GM23338 (cell line): ENCODE data around the gene ANTKMT.

ENCODE experiments used
- CREB1 ChIP-seq: fragments of 250-450 bp; sonication (Bioruptor Pico); IDR thresholded peaks from 2 replicates; pipeline ENCODE4 v1.5.0; 2020; ENCODE audit warnings: low read depth, mild to moderate bottlenecking, moderate library complexity
- EZH2 ChIP-seq: fragments of 200-600 bp; sonication (generic); IDR thresholded peaks from one replicate; pipeline ENCODE4 v1.8.0; 2017; ENCODE audit warnings: antibody characterized with exemption, mild to moderate bottlenecking, low read depth; ENCODE audit not compliant: unreplicated experiment
- EZH2phosphoT487 ChIP-seq: fragments of 200-600 bp; sonication (generic); IDR thresholded peaks from one replicate; pipeline ENCODE4 v1.8.1; 2018; ENCODE audit warnings: antibody characterized with exemption; ENCODE audit not compliant: unreplicated experiment
- POLR2AphosphoS5 ChIP-seq: IDR thresholded peaks from 2 replicates; pipeline ENCODE4 v1.6.1; 2016; ENCODE audit warnings: antibody characterized with exemption, low read depth
- REST ChIP-seq: IDR thresholded peaks from one replicate; pipeline ENCODE4 v1.6.1; 2018; ENCODE audit warnings: antibody characterized with exemption; ENCODE audit not compliant: unreplicated experiment
- ZNF331 ChIP-seq: fragments of 250-450 bp; sonication (Bioruptor Pico); IDR thresholded peaks from 2 replicates; pipeline ENCODE4 v1.5.0; 2020; ENCODE audit warnings: low read depth, mild to moderate bottlenecking, moderate library complexity
- TF ChIP-seq, protein P1 (sequence below), 2 experiments: fragments of 200-600 bp in 1 of 2; sonication (generic) in 1 of 2; conservative IDR thresholded peaks; 2 replicates each; pipeline versions ENCODE4 v1.5.1 to v1.6.1; 2016 to 2017; ENCODE audit warnings: antibody characterized with exemption in 2 of 2, low read depth in 2 of 2, mild to moderate bottlenecking in 2 of 2, moderate library complexity in 1 of 2
- TF ChIP-seq, protein P2 (sequence below): IDR thresholded peaks from 2 replicates; pipeline ENCODE4 v1.6.1; 2016; ENCODE audit warnings: antibody characterized with exemption

DNA sequence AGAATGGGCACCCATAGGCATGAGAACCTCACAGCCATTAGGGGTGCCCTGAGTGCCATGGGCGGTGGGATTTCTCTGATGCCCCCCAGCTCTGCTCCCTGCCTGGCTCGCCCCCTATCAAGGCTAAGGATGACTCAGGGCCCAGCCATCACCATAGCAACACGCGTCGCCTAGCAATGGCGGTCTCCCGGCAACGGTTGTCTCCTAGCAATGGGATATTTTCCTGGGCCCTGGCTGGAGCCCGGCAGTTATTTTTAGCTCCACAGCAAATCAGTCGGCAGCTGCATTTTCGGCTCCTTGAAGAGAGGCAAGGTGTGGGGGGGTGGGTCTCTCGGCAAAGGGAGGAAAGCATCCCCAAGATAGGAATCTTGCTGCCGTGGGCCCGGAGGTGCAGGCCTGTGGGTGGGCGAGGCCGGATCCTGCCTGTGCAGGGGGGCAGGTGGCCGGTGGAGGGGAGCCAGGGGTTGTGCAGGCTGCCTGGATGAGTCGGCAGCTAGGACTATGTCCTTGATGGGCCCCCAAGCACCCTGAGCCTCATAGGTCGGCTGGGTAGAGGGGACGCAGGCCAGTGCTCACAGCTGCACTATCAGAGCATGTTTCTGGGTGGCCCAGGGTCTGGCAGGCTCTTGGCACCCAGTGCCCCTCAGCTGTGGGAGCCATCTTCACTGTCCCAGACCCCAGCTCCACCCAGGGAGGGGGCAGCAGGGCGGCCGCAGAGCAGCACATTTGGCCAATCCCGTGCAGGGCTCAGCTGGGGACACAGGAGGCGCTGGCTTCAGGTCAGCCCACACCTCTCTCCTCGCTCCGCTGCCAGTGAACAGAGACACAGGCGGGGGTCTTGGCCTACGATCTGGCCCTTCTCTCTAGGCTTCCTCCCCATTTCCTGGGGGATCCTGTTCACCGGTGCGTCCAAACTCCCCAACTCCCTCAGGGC is 11.1 kb upstream of the ANTKMT start:
- TF ChIP-seq EZH2 (no peak), EZH2phosphoT487 (no peak), POLR2AphosphoS5 (no peak), CREB1 (CRISPR knock-in tag) (no peak), REST (no peak), ZNF331 (CRISPR knock-in tag) (no peak)
- TF ChIP-seq, protein P1, sequence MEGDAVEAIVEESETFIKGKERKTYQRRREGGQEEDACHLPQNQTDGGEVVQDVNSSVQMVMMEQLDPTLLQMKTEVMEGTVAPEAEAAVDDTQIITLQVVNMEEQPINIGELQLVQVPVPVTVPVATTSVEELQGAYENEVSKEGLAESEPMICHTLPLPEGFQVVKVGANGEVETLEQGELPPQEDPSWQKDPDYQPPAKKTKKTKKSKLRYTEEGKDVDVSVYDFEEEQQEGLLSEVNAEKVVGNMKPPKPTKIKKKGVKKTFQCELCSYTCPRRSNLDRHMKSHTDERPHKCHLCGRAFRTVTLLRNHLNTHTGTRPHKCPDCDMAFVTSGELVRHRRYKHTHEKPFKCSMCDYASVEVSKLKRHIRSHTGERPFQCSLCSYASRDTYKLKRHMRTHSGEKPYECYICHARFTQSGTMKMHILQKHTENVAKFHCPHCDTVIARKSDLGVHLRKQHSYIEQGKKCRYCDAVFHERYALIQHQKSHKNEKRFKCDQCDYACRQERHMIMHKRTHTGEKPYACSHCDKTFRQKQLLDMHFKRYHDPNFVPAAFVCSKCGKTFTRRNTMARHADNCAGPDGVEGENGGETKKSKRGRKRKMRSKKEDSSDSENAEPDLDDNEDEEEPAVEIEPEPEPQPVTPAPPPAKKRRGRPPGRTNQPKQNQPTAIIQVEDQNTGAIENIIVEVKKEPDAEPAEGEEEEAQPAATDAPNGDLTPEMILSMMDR (conservative IDR thresholded peaks at IDR 0.05; ENCODE audit: low read depth in 2 of 2) = 0 out of 4 replicates have a peak, but pooled peaks of 1 of the 2 experiments have one; percentile 13
- TF ChIP-seq, protein P2, sequence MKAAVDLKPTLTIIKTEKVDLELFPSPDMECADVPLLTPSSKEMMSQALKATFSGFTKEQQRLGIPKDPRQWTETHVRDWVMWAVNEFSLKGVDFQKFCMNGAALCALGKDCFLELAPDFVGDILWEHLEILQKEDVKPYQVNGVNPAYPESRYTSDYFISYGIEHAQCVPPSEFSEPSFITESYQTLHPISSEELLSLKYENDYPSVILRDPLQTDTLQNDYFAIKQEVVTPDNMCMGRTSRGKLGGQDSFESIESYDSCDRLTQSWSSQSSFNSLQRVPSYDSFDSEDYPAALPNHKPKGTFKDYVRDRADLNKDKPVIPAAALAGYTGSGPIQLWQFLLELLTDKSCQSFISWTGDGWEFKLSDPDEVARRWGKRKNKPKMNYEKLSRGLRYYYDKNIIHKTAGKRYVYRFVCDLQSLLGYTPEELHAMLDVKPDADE = no peak
